ENCODE data around the gene KCNIP3.
"Not testable (repeated sequence)": the region's sequence is repeated elsewhere in the genome, so short reads cannot be mapped to it uniquely, and the experiment has no call there.

The KCNIP3 gene

DNA sequence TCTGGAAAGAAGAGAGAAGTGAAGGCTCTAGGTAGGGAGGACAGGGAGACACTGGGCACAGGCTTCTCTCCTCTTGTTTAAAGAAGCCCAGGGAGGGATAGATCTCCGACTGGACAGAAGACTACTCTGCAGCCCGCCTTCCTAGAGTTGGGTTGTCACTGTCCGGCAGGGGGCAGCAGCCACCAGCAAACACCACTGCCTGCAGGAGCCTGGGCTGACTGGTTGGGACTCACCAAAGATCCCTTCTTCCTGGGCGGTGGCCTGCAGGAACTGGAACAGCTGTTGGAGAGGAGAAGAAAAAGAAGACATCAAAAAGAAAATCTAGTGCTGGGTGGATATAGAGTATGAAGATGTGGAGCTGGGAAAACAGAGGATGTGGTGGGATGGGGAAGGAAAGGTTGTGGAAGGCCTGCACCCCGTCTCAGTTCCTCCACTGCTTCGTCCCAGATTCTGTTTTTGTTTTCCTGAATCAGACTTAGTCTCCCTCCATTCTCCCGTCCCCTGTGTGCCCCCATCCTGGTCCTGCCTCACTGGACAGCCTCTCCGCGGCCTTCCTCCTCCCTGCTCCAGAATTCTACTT lies 117.0 kb downstream of the KCNIP3 start:
- H3K27me3 ChIP-seq (ENCODE audit: low read depth); H3K36me3 ChIP-seq (replicated peaks); H3K4me3 ChIP-seq; H3K9me3 ChIP-seq; in situ Hi-C loops (cut with MboI; ENCODE audit: low sequenced_read_pairs); H3K4me1 ChIP-seq: not testable (repeated sequence)
- peak; percentile 28 to 83 for DNase-seq (ENCODE audit: low spot score in 2 of 2)

- H3K9me3 ChIP-seq; DNase-seq (ENCODE audit: low spot score in 2 of 2); H3K27me3 ChIP-seq (ENCODE audit: low read depth); in situ Hi-C loops (cut with MboI; ENCODE audit: low sequenced_read_pairs); H3K36me3 ChIP-seq (replicated peaks); H3K4me1 ChIP-seq; H3K4me3 ChIP-seq: not testable (repeated sequence)
Observed at GRCh38 chr2:95415138-95415537, 118.0 kb downstream of the KCNIP3 start.

DNA sequence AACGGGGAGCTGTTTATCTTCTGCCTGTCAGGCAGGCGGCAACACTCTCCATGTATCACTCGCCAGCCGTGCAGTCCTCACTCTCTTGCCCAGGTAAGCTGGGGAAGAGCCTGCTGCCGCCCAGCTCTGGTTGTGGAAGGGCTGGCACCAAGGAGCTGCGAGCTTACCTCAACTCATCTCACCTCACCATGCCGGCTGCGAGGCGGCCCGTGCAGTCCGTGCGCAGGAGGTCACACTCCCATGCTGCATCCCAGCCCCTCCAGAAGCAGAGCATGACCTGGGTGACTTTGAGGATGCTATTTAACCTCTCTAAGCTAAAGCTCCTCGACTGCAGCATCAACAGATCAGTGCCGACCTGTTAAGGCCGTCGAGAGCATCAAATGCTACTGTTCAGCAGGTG lies 118.4 kb downstream of the KCNIP3 start:
- H3K9me3 ChIP-seq; DNase-seq (ENCODE audit: low spot score in 2 of 2); H3K4me3 ChIP-seq; H3K27me3 ChIP-seq (ENCODE audit: low read depth); H3K4me1 ChIP-seq; H3K36me3 ChIP-seq (replicated peaks); in situ Hi-C loops (cut with MboI; ENCODE audit: low sequenced_read_pairs): not testable (repeated sequence)

GRCh38 chr2:95427196-95427867 lies 130.2 kb downstream of the KCNIP3 start:
- H3K27me3 ChIP-seq (ENCODE audit: low read depth); H3K9me3 ChIP-seq; H3K36me3 ChIP-seq (replicated peaks); DNase-seq (ENCODE audit: low spot score in 2 of 2); in situ Hi-C loops (cut with MboI; ENCODE audit: low sequenced_read_pairs); H3K4me3 ChIP-seq; H3K4me1 ChIP-seq: not testable (repeated sequence)

- H3K9me3 ChIP-seq; in situ Hi-C loops (cut with MboI; ENCODE audit: low sequenced_read_pairs); DNase-seq (ENCODE audit: low spot score in 2 of 2); H3K4me1 ChIP-seq; H3K36me3 ChIP-seq (replicated peaks); H3K27me3 ChIP-seq (ENCODE audit: low read depth); H3K4me3 ChIP-seq: not testable (repeated sequence)
Observed at GRCh38 chr2:95429748-95430467, 132.8 kb downstream of the KCNIP3 start.

- H3K36me3 ChIP-seq (replicated peaks); H3K4me1 ChIP-seq; DNase-seq (ENCODE audit: low spot score in 2 of 2); H3K27me3 ChIP-seq (ENCODE audit: low read depth); H3K9me3 ChIP-seq; H3K4me3 ChIP-seq; in situ Hi-C loops (cut with MboI; ENCODE audit: low sequenced_read_pairs): not testable (repeated sequence)
Observed at GRCh38 chr2:95433373-95433772, 136.2 kb downstream of the KCNIP3 start.

DNA sequence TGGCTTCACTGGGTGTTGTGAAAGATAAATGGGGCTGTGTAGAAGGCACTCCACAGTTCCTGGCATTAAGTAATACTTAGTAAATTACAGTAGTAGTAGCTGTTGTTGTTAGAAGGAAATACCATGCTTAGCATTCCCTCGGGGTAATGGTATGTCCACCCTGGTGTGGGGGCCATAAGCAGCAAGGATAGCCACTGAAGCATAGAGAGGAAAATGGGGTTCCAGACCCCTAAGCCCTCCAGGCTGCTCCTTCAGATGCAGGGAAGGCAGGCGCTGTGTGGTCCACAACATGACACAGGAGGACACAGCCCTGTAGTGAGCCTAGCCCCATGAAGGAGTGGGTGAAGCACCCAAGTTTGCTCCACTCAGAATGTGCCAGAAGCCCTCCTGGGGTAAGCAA lies 136.8 kb downstream of the KCNIP3 start:
- H3K4me3 ChIP-seq; in situ Hi-C loops (cut with MboI; ENCODE audit: low sequenced_read_pairs); H3K36me3 ChIP-seq (replicated peaks); H3K9me3 ChIP-seq; H3K4me1 ChIP-seq; DNase-seq (ENCODE audit: low spot score in 2 of 2); H3K27me3 ChIP-seq (ENCODE audit: low read depth): not testable (repeated sequence)

- H3K4me3 ChIP-seq; H3K36me3 ChIP-seq (replicated peaks); H3K27me3 ChIP-seq (ENCODE audit: low read depth); H3K9me3 ChIP-seq; H3K4me1 ChIP-seq; DNase-seq (ENCODE audit: low spot score in 2 of 2); in situ Hi-C loops (cut with MboI; ENCODE audit: low sequenced_read_pairs): not testable (repeated sequence)
Observed at GRCh38 chr2:95434507-95435076, 137.4 kb downstream of the KCNIP3 start.

GRCh38 chr2:95435162-95435871 lies 138.2 kb downstream of the KCNIP3 start:
- H3K9me3 ChIP-seq; H3K4me3 ChIP-seq; H3K27me3 ChIP-seq (ENCODE audit: low read depth); DNase-seq (ENCODE audit: low spot score in 2 of 2); in situ Hi-C loops (cut with MboI; ENCODE audit: low sequenced_read_pairs); H3K36me3 ChIP-seq (replicated peaks); H3K4me1 ChIP-seq: not testable (repeated sequence)
